SH-SY5Y (cell line): ENCODE results near the gene CHN2.

ENCODE experiments used
- GATA2 ChIP-seq: IDR thresholded peaks from 2 replicates; pipeline ENCODE4 v1.6.1; 2011; ENCODE audit warnings: mild to moderate bottlenecking, low read depth, low read length
- GATA3 ChIP-seq: IDR thresholded peaks from 2 replicates; pipeline ENCODE4 v1.6.1; 2011; ENCODE audit warnings: low read depth, mild to moderate bottlenecking, low read length, moderate library complexity

DNA sequence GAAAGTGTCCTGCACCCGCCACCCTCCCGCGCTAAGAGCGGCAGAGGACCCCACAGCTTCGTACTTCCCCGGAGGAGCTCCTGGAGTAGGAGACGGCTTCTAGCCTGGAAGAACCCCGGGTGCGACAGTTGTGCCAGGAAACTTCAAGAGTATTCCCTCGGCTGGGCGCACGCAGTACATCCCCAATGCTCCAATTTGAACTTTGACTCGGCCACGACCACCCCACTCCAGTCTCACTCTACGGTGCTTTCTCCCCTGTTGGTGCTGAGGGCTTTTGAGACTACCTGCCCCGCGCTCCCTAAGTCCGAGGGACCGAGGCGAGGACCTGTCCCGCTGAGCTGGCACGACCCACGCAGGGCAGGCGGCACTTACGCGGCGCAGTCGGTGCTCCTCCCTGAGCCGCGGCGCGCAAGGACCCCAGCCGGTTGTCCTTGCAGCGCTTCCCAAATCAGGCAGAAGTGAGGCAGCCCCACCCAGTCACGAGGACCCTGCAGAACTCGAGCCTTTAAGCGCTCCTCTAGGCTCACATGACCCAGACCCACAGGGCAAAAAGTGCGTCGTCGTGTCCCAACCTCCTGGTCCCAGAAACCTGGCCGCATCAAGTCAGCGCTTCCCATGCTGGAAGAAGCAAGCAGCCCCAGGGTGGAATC is 48.4 kb upstream of the CHN2 start, which contains the start of gene CPVL:
- TF ChIP-seq GATA2, result no peak
- TF ChIP-seq GATA3, result no peak
